Measurements from ENCODE around the gene CISTR.
"Not testable (repeated sequence)": the region's sequence is repeated elsewhere in the genome, so short reads cannot be mapped to it uniquely, and the experiment has no call there.

Gene CISTR

GRCh38 chr12:53751336-53752191 lies at the start of gene CISTR:
TSS of gene CISTR (minus strand) at chr12:53751979.
- DNase-seq: no peak

- DNase-seq: no peak
These were observed 46.8 kb upstream of the CISTR start for GRCh38 chr12:53798575-53798974.

- DNase-seq: no peak
These were observed 44.1 kb upstream of the CISTR start for GRCh38 chr12:53795927-53796326.

GRCh38 chr12:53793221-53793620 lies 41.4 kb upstream of the CISTR start:
- DNase-seq: no peak

GRCh38 chr12:53791735-53792326 lies 40.1 kb upstream of the CISTR start:
- DNase-seq: no peak

- no peak for DNase-seq
These were observed 37.8 kb upstream of the CISTR start for GRCh38 chr12:53789570-53789969.

GRCh38 chr12:53788892-53789291 lies 37.1 kb upstream of the CISTR start:
- no peak for DNase-seq

GRCh38 chr12:53786411-53786810 lies 34.6 kb upstream of the CISTR start:
- DNase-seq: no peak

- no peak for DNase-seq
These were observed 33.4 kb upstream of the CISTR start for GRCh38 chr12:53785161-53785560.

- DNase-seq: no peak
These were observed 30.4 kb upstream of the CISTR start for GRCh38 chr12:53782093-53782703.

GRCh38 chr12:53781228-53781801 lies 29.5 kb upstream of the CISTR start:
- no peak for DNase-seq

GRCh38 chr12:53780323-53780722 lies 28.5 kb upstream of the CISTR start:
- DNase-seq: no peak

- not testable (repeated sequence) for DNase-seq
These were observed 27.9 kb upstream of the CISTR start for GRCh38 chr12:53779679-53780078.

GRCh38 chr12:53777936-53778644 lies 26.3 kb upstream of the CISTR start:
- no peak for DNase-seq

GRCh38 chr12:53777412-53777811 lies 25.6 kb upstream of the CISTR start:
- DNase-seq: no peak

- DNase-seq: no peak
These were observed 25.1 kb upstream of the CISTR start for GRCh38 chr12:53776872-53777271.

- DNase-seq: no peak
These were observed 23.8 kb upstream of the CISTR start for GRCh38 chr12:53775478-53776145.

GRCh38 chr12:53770281-53770680 lies 18.5 kb upstream of the CISTR start:
- peak; percentile 96 for DNase-seq

- no peak for DNase-seq
These were observed 17.2 kb upstream of the CISTR start for GRCh38 chr12:53768976-53769375.

- DNase-seq: peak; percentile 28
These were observed 15.1 kb upstream of the CISTR start for GRCh38 chr12:53766881-53767280.

- no peak for DNase-seq
These were observed 14.1 kb upstream of the CISTR start for GRCh38 chr12:53765891-53766290.

- no peak for DNase-seq
These were observed 12.8 kb upstream of the CISTR start for GRCh38 chr12:53764615-53765014.

Data from fibroblast of skin of right biceps (primary cell).